Uterus (tissue), 2 donors: ENCODE results near the gene SETD4.

ENCODE experiments used
- POLR2A ChIP-seq, 2 donors: fragments of 450-650 bp; IDR thresholded peaks; one replicate each; pipeline ENCODE4 v1.6.1; 2016; ENCODE audit warnings: antibody characterized with exemption in 2 of 2, mild to moderate bottlenecking in 1 of 2, moderate library complexity in 1 of 2
- TF ChIP-seq, protein P1 (sequence below), 4 experiments: fragments of 200-600 bp in 2 of 4; fragments of 450-650 bp in 2 of 4; sonication (generic) in 2 of 4; IDR thresholded peaks; one replicate each; pipeline ENCODE4 v1.5.1; 2016 to 2019; ENCODE audit warnings: antibody characterized with exemption in 4 of 4, mild to moderate bottlenecking in 2 of 4, moderate library complexity in 1 of 4

DNA sequence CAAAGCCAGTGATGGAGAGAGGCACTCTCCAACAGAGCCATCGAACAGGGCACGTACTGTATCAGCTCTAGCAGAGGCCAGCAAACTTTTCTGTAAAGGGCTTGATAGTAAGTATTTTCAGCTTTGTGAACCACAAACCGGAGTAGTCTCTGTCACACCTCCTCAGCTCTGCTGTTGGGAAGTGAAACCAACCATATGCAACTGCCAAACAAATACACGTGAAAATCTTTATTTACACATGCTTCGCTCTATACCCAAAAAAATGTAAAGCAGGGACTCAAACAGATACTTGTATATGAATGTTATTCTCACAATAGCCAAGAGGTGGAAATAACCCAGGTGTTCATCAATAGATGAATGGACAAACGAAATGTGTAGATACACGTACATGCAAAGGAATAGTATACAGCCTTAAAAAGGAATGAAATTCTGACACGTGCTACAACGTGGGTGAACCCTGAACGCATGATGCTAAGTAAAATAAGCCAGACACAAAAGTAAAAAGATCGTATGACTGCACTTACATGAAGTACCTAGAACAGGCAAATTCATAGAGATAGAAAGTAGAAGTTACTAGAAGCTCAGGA lies 39.0 kb downstream of the SETD4 start:
- TF ChIP-seq, protein P1, sequence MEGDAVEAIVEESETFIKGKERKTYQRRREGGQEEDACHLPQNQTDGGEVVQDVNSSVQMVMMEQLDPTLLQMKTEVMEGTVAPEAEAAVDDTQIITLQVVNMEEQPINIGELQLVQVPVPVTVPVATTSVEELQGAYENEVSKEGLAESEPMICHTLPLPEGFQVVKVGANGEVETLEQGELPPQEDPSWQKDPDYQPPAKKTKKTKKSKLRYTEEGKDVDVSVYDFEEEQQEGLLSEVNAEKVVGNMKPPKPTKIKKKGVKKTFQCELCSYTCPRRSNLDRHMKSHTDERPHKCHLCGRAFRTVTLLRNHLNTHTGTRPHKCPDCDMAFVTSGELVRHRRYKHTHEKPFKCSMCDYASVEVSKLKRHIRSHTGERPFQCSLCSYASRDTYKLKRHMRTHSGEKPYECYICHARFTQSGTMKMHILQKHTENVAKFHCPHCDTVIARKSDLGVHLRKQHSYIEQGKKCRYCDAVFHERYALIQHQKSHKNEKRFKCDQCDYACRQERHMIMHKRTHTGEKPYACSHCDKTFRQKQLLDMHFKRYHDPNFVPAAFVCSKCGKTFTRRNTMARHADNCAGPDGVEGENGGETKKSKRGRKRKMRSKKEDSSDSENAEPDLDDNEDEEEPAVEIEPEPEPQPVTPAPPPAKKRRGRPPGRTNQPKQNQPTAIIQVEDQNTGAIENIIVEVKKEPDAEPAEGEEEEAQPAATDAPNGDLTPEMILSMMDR (IDR thresholded peaks at IDR 0.05) = no peak
- no peak for TF ChIP-seq POLR2A (IDR thresholded peaks at IDR 0.05)
